GM19238 (cell line): ENCODE results near the gene KIF17.
A peak's percentile ranks its signal among the peaks of the same experiment; 100 is the strongest.

Experiments used
- DNase-seq: peaks from one replicate; pipeline ENCODE4 v3.0.0; 2011; ENCODE audit warnings: low spot score; ENCODE audit not compliant: insufficient read length

KIF17 gene

DNA sequence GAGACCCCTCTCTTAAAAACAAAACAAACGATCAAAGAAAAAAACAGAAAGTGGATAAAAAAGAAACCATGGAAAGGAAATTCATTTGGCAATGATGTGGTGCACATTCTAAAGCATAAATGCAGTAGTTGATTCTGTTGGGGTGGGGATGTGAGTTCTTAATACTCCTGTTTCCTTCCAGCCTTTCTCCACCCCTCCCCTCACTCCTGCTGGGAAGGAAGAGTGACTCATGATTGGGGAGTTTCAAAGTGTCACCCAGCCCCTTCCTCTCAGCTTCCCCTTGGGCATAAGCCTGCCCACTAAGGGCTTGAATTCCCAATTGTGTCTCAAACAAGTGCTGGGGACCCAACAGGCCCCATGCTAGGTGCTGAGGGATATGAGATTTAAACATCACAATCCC, 91.3 kb downstream of the KIF17 start:
- DNase-seq = no peak

DNA sequence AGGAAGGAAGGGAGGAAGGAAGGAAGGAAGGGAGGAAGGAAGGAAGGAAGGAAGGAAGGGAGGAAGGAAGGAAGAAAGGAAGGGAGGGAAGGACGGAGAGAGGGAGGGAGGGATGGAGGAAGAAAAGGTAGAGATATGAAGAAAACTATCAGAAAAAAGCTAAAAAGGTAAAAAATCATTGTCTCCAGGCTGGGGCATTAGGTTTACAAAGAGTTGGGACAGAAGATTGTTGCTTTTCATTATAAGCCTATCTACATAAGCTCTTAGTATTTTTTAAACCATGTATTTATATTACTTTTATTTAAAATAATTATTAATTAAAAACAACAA, 91.7 kb downstream of the KIF17 start:
- DNase-seq = no peak

DNA sequence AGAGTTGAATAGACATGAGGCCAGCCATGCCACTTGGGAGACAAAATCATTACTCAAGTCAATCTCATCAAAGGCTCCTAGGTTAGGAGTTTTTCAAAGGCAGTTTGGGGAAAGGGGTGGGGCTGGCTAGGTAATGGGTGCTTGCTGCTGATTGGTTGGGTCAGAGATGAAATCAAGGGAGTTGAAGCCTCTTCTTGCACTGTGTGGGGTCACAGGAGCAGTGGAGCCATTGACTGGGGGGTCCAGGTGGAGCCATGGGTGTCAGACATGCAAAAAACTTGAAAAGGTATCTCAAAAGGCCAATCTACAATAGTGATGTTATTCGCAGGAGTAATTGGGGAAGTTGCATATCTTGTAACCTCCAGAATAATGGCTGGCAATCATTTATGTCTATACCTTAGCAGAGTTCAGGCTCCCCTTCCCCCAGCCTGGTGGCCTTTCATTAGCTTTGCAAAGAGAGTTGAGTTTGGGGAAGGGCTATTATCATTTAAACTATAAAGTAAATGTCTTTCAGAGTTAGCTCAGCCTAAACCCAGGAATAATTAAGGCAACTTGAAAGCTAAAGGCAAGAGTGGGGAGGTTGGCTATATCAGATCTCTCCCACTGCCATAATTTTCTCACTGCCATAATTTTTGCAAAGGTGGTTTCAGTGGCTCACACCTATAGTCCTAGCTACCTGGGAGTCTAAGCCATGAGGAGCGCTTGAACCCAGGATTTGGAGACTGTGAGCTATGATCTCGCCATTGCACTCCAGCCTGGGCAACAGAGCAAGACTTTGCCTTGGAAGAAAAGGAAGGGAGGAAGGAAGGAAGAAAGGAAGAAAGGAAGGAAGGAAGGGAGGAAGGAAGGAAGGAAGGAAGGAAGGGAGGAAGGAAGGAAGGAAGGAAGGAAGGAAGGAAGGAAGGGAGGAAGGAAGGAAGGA, 92.4 kb downstream of the KIF17 start:
- no peak for DNase-seq

DNA sequence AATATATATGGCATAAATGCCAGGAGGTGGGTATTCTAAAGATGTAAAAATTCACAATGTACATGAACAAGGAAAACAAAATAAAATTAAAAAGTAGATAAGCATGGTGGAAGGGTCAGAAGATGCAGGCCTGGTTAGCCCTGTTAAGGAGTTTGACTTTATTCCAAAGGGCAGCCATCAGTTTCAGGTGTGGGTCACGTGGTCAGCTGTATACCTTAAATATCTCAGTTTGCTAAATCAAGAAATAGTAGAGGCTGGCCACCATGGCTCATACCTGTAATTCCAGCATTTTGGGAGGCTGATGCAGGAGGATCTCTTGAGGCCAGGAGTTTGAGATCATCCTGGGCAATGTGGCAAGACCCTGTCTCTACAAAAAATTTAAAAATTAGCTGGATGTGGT, 93.1 kb downstream of the KIF17 start:
- DNase-seq = no peak

DNA sequence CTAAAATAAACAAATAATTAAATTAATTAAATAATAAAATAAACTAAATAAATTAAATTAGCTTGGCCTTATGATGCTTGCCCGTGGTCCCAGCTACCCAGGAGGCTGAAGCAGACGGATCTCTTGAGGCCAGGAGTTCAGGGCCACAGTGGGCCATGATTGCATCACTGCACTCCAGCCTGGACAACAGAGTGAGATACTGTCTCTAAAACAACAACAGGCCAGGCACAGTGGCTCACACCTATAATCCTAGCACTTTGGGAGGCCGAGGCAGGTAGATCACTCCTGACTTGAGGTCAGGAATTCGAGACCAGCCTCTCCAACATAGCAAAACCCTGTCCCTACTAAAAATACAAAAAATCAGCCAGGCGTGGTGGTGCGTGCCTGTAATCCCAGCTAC, 96.8 kb downstream of the KIF17 start:
- no peak for DNase-seq

DNA sequence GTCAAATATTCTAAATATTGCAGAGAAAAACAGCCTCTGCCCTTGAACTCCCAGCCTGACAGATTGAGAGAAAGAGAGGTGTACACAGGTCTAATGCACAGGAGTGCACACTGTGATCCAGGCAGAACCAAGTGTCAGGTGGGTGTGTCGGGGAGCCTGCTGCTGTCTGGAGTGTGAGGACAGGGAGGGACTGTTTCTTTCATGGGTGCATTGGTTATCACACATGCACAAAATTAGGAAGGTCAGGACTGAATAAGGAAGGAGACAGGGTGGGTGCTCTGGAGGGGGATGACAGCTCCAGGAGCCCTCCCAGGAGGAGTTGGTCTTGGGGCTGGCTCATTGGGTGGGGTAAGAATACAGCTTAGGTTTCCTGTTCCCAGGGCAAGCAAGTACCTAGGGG, 97.8 kb downstream of the KIF17 start:
- no peak for DNase-seq

DNA sequence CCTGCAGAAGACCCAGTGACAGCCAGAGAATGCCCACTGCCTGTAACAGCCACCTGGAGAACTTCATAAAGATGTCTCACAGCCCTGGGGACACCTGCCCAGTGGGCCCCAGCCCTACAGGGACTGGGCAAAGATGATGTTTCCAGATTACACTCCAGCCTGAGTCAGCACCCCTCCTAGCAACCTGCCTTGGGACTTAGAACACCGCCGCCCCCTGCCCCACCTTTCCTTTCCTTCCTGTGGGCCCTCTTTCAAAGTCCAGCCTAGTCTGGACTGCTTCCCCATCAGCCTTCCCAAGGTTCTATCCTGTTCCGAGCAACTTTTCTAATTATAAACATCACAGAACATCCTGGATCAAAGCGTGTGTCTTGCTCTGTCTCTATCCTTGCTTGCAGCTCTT, 99.3 kb downstream of the KIF17 start:
- no peak for DNase-seq

DNA sequence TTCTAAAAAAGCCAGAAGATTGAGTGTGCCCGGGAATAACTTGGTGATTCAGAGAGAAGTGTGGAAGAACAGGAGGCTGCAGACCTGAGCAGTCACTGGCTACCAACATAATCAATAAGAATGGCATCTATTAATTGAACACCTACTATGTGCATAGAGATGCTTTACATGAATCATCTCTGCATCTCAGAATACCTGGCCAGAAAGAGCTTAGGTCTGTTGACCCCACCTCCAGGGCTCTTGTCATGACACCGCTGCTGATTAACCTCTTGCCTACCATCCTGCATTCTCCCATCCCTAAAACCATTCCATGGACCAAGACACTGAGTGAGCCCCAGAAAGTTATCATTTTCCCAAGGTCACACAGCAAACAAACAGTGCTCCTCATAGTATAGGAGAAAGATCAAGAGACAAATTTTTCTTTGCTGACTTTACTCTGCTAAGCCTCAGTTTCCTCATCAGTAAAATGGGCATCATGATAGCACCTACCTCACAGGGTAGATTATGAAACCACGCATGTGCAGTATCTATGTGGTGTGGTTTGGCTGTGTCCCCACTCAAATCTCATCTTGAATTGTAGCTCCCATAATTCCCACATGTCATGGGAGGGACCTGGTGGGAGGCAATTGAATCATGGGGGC, 100.8 kb downstream of the KIF17 start:
- no peak for DNase-seq

DNA sequence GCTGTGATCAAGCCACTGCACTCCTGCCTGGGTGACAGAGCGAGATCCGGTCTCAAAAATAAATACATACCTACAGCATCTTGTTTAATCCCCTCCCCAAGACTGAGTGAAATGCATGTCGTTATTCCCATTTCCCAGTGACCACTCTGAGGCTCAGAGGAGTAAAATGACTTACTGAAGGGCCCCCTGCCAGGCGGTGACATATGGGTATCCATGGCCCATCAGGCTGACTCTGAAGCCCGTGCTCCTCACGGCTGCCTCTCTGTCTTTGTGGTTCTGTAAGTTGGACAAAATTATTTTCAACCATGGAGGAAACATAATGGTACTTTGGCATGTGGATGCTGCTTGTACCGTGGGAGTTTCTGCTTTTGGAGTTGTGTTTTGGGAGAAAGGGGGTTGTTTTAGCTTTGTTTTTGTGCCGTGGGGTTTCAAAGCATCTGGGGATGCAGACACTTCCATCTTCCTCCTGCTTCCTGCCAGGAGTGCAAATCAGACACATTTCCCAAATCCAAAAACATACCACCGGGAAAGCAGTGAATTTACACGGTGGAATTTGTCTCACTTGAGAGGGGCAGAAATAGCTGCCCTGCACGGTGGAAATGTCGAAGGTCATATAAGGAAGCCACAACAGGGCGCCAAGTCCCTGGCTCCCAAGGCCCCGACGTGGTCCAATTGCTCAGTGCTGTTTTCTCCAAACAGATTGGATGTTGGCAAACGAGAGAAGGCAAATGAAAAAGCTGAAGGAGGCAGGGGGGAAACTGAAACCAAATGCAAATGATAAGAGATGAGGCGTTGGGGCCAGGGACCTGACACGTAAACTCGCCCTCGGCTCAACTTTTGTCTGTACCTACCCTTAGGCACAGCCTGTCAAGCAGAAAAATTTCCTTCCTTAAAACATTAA, 101.6 kb downstream of the KIF17 start:
- peak; percentile 56 for DNase-seq

DNA sequence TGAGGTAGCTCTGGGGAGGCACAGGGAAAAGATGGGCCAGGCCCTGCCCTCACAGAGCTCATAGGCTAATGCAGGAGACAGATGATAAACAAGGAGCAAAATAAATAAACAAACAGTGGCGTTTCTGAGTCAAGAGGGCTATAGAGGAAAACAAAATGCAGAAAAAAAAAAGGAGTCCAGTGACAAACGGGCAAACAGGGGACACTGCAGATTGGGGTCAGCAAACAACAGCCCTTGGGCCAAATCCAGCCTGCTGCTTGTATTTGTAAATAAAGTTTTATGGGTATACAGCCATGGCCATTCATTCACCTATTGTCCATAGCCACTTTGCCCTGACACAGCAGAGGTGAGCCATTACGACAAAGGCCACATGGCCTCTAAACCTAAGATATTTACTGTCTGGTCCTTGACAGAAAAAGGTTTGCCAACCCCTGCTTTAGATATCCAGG, 103.7 kb downstream of the KIF17 start:
- no peak for DNase-seq
